WTC11 (cell line): Measurements from ENCODE around the gene MITF. TPM values are rescaled to one million over a fixed set of nuclear protein-coding genes. Genes with fewer than 3 reads are reported as not detected.

ENCODE experiments used
- ATAC-seq: fragments of 200-7000 bp; cut with Tn5 transposase; 2 replicates; pipeline ENCODE4 v1.10.0; 2021; ENCODE audit warnings: mild to moderate bottlenecking, moderate library complexity
- CTCF ChIA-PET: fragments of 300-600 bp; sonication (Branson Sonifier 250); formaldehyde crosslinking; loops from one replicate; lab custom pipeline; 2021; ENCODE audit warnings: antibody characterized with exemption; lab: Charles Lee
- POLR2A ChIA-PET: fragments of 350-600 bp; sonication (Branson Sonifier 250); formaldehyde crosslinking; loops from one replicate; lab custom pipeline; 2021; ENCODE audit warnings: antibody characterized with exemption; lab: Charles Lee
- DNase-seq: peaks from one replicate; pipeline ENCODE4 v3.0.0; 2021; ENCODE audit warnings: low spot score
- H3K27ac Mint-ChIP-seq: 2 replicates; pipeline ENCODE4 v1.8.0; 2021; ENCODE audit warnings: mixed read lengths
- H3K27me3 Mint-ChIP-seq: 2 replicates; pipeline ENCODE4 v1.8.0; 2021; ENCODE audit warnings: low read depth, mild to moderate bottlenecking, moderate library complexity, mixed read lengths
- H3K36me3 Mint-ChIP-seq: 2 replicates; pipeline ENCODE4 v1.8.0; 2021; ENCODE audit warnings: mixed read lengths
- H3K4me1 Mint-ChIP-seq: 2 replicates; pipeline ENCODE4 v1.8.0; 2022; ENCODE audit warnings: mixed read lengths
- H3K4me3 Mint-ChIP-seq: 2 replicates; pipeline ENCODE4 v1.8.0; 2021; ENCODE audit warnings: mild to moderate bottlenecking, moderate library complexity, mixed read lengths
- H3K9me3 Mint-ChIP-seq: 2 replicates; pipeline ENCODE4 v1.8.0; 2021; ENCODE audit warnings: mixed read lengths
- CBFB ChIP-seq: sonication (generic); formaldehyde crosslinking; IDR thresholded peaks from 2 replicates; pipeline ENCODE4 v1.8.1; 2022; ENCODE audit warnings: mild to moderate bottlenecking, low read depth, missing genetic modification reagents
- CREM ChIP-seq: sonication (generic); formaldehyde crosslinking; IDR thresholded peaks from 2 replicates; pipeline ENCODE4 v1.8.1; 2022; ENCODE audit warnings: mild to moderate bottlenecking, missing genetic modification reagents, moderate library complexity
- EMX1 ChIP-seq: fragments of 250-450 bp; sonication (Bioruptor Pico); IDR thresholded peaks from 2 replicates; pipeline ENCODE4 v1.8.0; 2021; ENCODE audit warnings: mild to moderate bottlenecking
- FOXP1 ChIP-seq: sonication (generic); formaldehyde crosslinking; IDR thresholded peaks from 2 replicates; pipeline ENCODE4 v1.8.0; 2022; ENCODE audit warnings: missing genetic modification reagents, mild to moderate bottlenecking, moderate library complexity, borderline replicate concordance
- HMGA2 ChIP-seq: fragments of 250-450 bp; sonication (Bioruptor Pico); IDR thresholded peaks from 2 replicates; pipeline ENCODE4 v1.4.0; 2021; ENCODE audit warnings: mild to moderate bottlenecking, moderate library complexity
- MAX ChIP-seq: sonication (generic); formaldehyde crosslinking; IDR thresholded peaks from 2 replicates; pipeline ENCODE4 v1.8.0; 2022; ENCODE audit warnings: mild to moderate bottlenecking, missing genetic modification reagents
- MLX ChIP-seq: sonication (generic); formaldehyde crosslinking; IDR thresholded peaks from 2 replicates; pipeline ENCODE4 v1.8.1; 2023; ENCODE audit warnings: mild to moderate bottlenecking, missing genetic modification reagents, moderate library complexity
- NFATC4 ChIP-seq: fragments of 250-450 bp; sonication (Bioruptor Pico); IDR thresholded peaks from 2 replicates; pipeline ENCODE4 v1.9.0; 2021; ENCODE audit warnings: mild to moderate bottlenecking
- OVOL2 ChIP-seq: fragments of 250-450 bp; sonication (Bioruptor Pico); IDR thresholded peaks from 2 replicates; pipeline ENCODE4 v1.9.0; 2021; ENCODE audit warnings: mild to moderate bottlenecking, borderline replicate concordance
- PRDM15 ChIP-seq: sonication (generic); formaldehyde crosslinking; IDR thresholded peaks from 2 replicates; pipeline ENCODE4 v1.8.0; 2022; ENCODE audit warnings: missing genetic modification reagents
- PRRX2 ChIP-seq: fragments of 250-450 bp; sonication (Bioruptor Pico); IDR thresholded peaks from 2 replicates; pipeline ENCODE4 v1.8.0; 2021; ENCODE audit warnings: mild to moderate bottlenecking
- RORB ChIP-seq: fragments of 250-450 bp; sonication (Bioruptor Pico); IDR thresholded peaks from 2 replicates; pipeline ENCODE4 v1.9.0; 2021; ENCODE audit warnings: mild to moderate bottlenecking
- SMAD3 ChIP-seq: sonication (generic); formaldehyde crosslinking; IDR thresholded peaks from 2 replicates; pipeline ENCODE4 v1.8.0; 2022; ENCODE audit warnings: missing genetic modification reagents, mild to moderate bottlenecking, borderline replicate concordance
- SOX15 ChIP-seq: fragments of 250-450 bp; sonication (Bioruptor Pico); IDR thresholded peaks from 2 replicates; pipeline ENCODE4 v1.9.0; 2021; ENCODE audit warnings: mild to moderate bottlenecking
- TEAD4 ChIP-seq: sonication (generic); formaldehyde crosslinking; IDR thresholded peaks from 2 replicates; pipeline ENCODE4 v1.8.0; 2022; ENCODE audit warnings: mild to moderate bottlenecking, missing genetic modification reagents
- ZMAT4 ChIP-seq: fragments of 250-450 bp; sonication (Bioruptor Pico); IDR thresholded peaks from 2 replicates; pipeline ENCODE4 v1.9.0; 2021; ENCODE audit warnings: mild to moderate bottlenecking
- ZNF232 ChIP-seq: sonication (generic); formaldehyde crosslinking; IDR thresholded peaks from 2 replicates; pipeline ENCODE4 v1.8.0; 2022; ENCODE audit warnings: mild to moderate bottlenecking, missing genetic modification reagents
- ZNF263 ChIP-seq: sonication (generic); formaldehyde crosslinking; IDR thresholded peaks from 2 replicates; pipeline ENCODE4 v1.8.1; 2022; ENCODE audit warnings: low read depth, mild to moderate bottlenecking, moderate library complexity, missing genetic modification reagents
- ZNF425 ChIP-seq: fragments of 250-450 bp; sonication (Bioruptor Pico); conservative IDR thresholded peaks from 2 replicates; pipeline ENCODE4 v1.9.0; 2021; ENCODE audit warnings: mild to moderate bottlenecking
- ZSCAN18 ChIP-seq: fragments of 250-450 bp; sonication (Bioruptor Pico); IDR thresholded peaks from 2 replicates; pipeline ENCODE4 v2.1.2; 2022; ENCODE audit warnings: mild to moderate bottlenecking, moderate library complexity
- total RNA-seq: library from RNA; stranded (reverse); gene quantifications from 3 replicates; pipeline ENCODE4 v1.2.3, GENCODE V29; 2021

Gene MITF
- total RNA-seq, 1 experiment from 2014 or later = 1.3 TPM

GRCh38 chr3:69823743-69824142 is 84.5 kb downstream of the MITF start:
- H3K27ac Mint-ChIP-seq = no peak overlapping the region

GRCh38 chr3:69825446-69825845 is 86.2 kb downstream of the MITF start:
- Mint-ChIP-seq H3K27me3 (no peaks in the 10 kb centered on the region; the same call in 1 of the 2 replicates), H3K27ac (no peak overlapping the region), H3K4me3 (no peak overlapping the region), H3K36me3 (no peaks in the 10 kb centered on the region), H3K4me1 (no peaks in the 10 kb centered on the region), H3K9me3 (no peaks in the 10 kb centered on the region)
- DNase-seq (no peak), ATAC-seq (no peak)
- ChIA-PET CTCF (no interaction called here), POLR2A (no interaction called here)
- TF ChIP-seq ZSCAN18 (no peak), SOX15 (no peak), TEAD4 (CRISPR knock-in tag) (no peak)

More at GRCh38 chr3:69823743-69824142, 84.5 kb downstream of the MITF start:
- ATAC-seq (no peak), DNase-seq (no peak)
- Mint-ChIP-seq H3K36me3 (no peaks in the 10 kb centered on the region), H3K4me3 (no peak overlapping the region), H3K4me1 (no peaks in the 10 kb centered on the region), H3K9me3 (no peaks in the 10 kb centered on the region), H3K27me3 (no peaks in the 10 kb centered on the region; the same call in 1 of the 2 replicates)
- POLR2A ChIA-PET = no interaction called here
- CTCF ChIA-PET = no interaction called here
- TF ChIP-seq ZNF232 = no peak
- no peak for TF ChIP-seq FOXP1 (CRISPR knock-in tag)
- no peak for TF ChIP-seq ZNF425
- no peak for TF ChIP-seq MAX (CRISPR knock-in tag)
- no peak for TF ChIP-seq MLX (CRISPR knock-in tag)
- no peak for TF ChIP-seq PRRX2
- no peak for TF ChIP-seq CBFB (CRISPR knock-in tag)
- no peak for TF ChIP-seq SMAD3
- no peak for TF ChIP-seq ZMAT4
- TF ChIP-seq HMGA2 (CRISPR knock-in tag) = no peak
- TF ChIP-seq PRDM15 (CRISPR knock-in tag) = no peak
- no peak for TF ChIP-seq CREM (CRISPR knock-in tag)
- no peak for TF ChIP-seq OVOL2 (CRISPR knock-in tag)
- no peak for TF ChIP-seq NFATC4 (CRISPR knock-in tag)
- TF ChIP-seq RORB (CRISPR knock-in tag) = no peak
- TF ChIP-seq EMX1 (CRISPR knock-in tag) = no peak
- TF ChIP-seq ZNF263 (CRISPR knock-in tag) = no peak
